ENCODE data around the gene PLAAT2. TPM values are rescaled to one million over a fixed set of nuclear protein-coding genes. Genes with fewer than 3 reads are reported as not detected.

The PLAAT2 gene
- total and polyA plus RNA-seq, 9 of the 15 experiments (the other 6 are each of a cell fraction or from before 2014, with no cell fraction given) = not detected

GRCh38 chr11:63517156-63517555 lies 46.0 kb downstream of the PLAAT2 start (continued):
- TF ChIP-seq E4F1 (CRISPR knock-in tag; IDR thresholded peaks at IDR 0.05; ENCODE audit: borderline replicate concordance) = no peak
- no peak for TF ChIP-seq ZNF431 (CRISPR knock-in tag; IDR thresholded peaks at IDR 0.05)
- peak; percentile 88 for TF ChIP-seq MTA2 (IDR thresholded peaks at IDR 0.05; ENCODE audit: low read depth)
- no peak for TF ChIP-seq STAG1 (CRISPR knock-in tag; IDR thresholded peaks at IDR 0.05; ENCODE audit: borderline replicate concordance)
- no peak for TF ChIP-seq PPARD (CRISPR knock-in tag; IDR thresholded peaks at IDR 0.05)
- no peak for TF ChIP-seq ZNF407 (IDR thresholded peaks at IDR 0.05; ENCODE audit: low read depth)
- TF ChIP-seq PREB (CRISPR knock-in tag; IDR thresholded peaks at IDR 0.05) = no peak
- no peak for TF ChIP-seq MAFK (IDR thresholded peaks at IDR 0.05; ENCODE audit: low read length)
- no peak for TF ChIP-seq ZNF311 (CRISPR knock-in tag; IDR thresholded peaks at IDR 0.05)

Data from K562 (cell line).